HEK293 (cell line): ENCODE results near the gene GALNT13.

ENCODE experiments used
- CTCF ChIA-PET: fragments of 350-600 bp; formaldehyde crosslinking; extraction: SDS; loops from one replicate; lab custom pipeline; 2021; ENCODE audit warnings: antibody characterized with exemption; lab: Yijun Ruan, JAX
- POLR2A ChIA-PET: fragments of 300-600 bp; formaldehyde crosslinking; extraction: SDS; loops from one replicate; lab custom pipeline; 2020; ENCODE audit warnings: antibody characterized with exemption, inconsistent platforms; lab: Yijun Ruan, JAX
- H3K27ac ChIP-seq: fragments of 200-500 bp; sonication (Bioruptor generic); 2 replicates; pipeline ENCODE4 v1.5.1; 2014; ENCODE audit warnings: low read depth, low read length, control low read depth, inconsistent platforms; ENCODE audit errors: extremely low read depth
- H3K36me3 ChIP-seq, 2 experiments: fragments of 200-500 bp in 1 of 2; sonication (Bioruptor generic) in 1 of 2; 1 replicate in 1 of 2; 2 replicates in 1 of 2; pipeline ENCODE4 v1.5.1; 2014 to 2017; ENCODE audit warnings: inconsistent platforms in 2 of 2, low read length in 2 of 2; ENCODE audit not compliant: control insufficient read depth in 2 of 2, insufficient read depth in 1 of 2
- H3K4me1 ChIP-seq: fragments of 200-500 bp; sonication (Bioruptor generic); 2 replicates; pipeline ENCODE4 v1.5.1; 2014; ENCODE audit warnings: mild to moderate bottlenecking, low read length, inconsistent platforms; ENCODE audit not compliant: control insufficient read depth, insufficient read depth
- H3K4me3 ChIP-seq: 2 replicates; pipeline ENCODE4 v1.5.1; 2011; ENCODE audit warnings: low read depth, mild to moderate bottlenecking, control low read depth, low read length, moderate library complexity
- H3K9me3 ChIP-seq: fragments of 200-500 bp; sonication (Bioruptor generic); 2 replicates; pipeline ENCODE4 v1.5.1; 2014; ENCODE audit warnings: low read depth, low read length, inconsistent platforms; ENCODE audit not compliant: control insufficient read depth, insufficient read depth
- GLIS1 ChIP-seq: fragments of 450-650 bp; formaldehyde crosslinking; IDR thresholded peaks from 2 replicates; pipeline ENCODE4 v1.5.1; 2016; ENCODE audit warnings: missing biosample characterization, missing genetic modification characterization
- PRDM6 ChIP-seq: fragments of 450-650 bp; formaldehyde crosslinking; IDR thresholded peaks from 2 replicates; pipeline ENCODE4 v1.5.1; 2017; ENCODE audit warnings: missing biosample characterization, missing genetic modification characterization
- REST ChIP-seq: fragments of 450-650 bp; formaldehyde crosslinking; IDR thresholded peaks from 2 replicates; pipeline ENCODE4 v1.5.1; 2016; ENCODE audit warnings: missing biosample characterization, missing genetic modification characterization
- TRIM28 ChIP-seq: IDR thresholded peaks from 2 replicates; pipeline ENCODE4 v1.6.1; 2011; ENCODE audit warnings: low read length, control low read depth, borderline replicate concordance
- WT1 ChIP-seq: fragments of 450-650 bp; formaldehyde crosslinking; IDR thresholded peaks from 2 replicates; pipeline ENCODE4 v1.5.1; 2016; ENCODE audit warnings: missing biosample characterization, missing genetic modification characterization
- ZBTB17 ChIP-seq: fragments of 450-650 bp; formaldehyde crosslinking; IDR thresholded peaks from 2 replicates; pipeline ENCODE4 v1.5.1; 2016; ENCODE audit warnings: missing biosample characterization, missing genetic modification characterization
- ZBTB26 ChIP-seq: fragments of 450-650 bp; formaldehyde crosslinking; optimal IDR thresholded peaks from 2 replicates; pipeline ENCODE3; 2016; ENCODE audit warnings: missing biosample characterization, mild to moderate bottlenecking, missing genetic modification characterization
- ZFP3 ChIP-seq: fragments of 450-650 bp; formaldehyde crosslinking; IDR thresholded peaks from 2 replicates; pipeline ENCODE4 v1.5.1; 2016; ENCODE audit warnings: low read depth, missing biosample characterization, missing genetic modification characterization
- ZFP69B ChIP-seq: fragments of 450-650 bp; formaldehyde crosslinking; IDR thresholded peaks from 2 replicates; pipeline ENCODE4 v1.5.1; 2016; ENCODE audit warnings: missing biosample characterization, missing genetic modification characterization
- ZNF175 ChIP-seq: fragments of 450-650 bp; formaldehyde crosslinking; IDR thresholded peaks from 2 replicates; pipeline ENCODE4 v1.5.1; 2016; ENCODE audit warnings: missing biosample characterization, missing genetic modification characterization
- ZNF248 ChIP-seq: fragments of 450-650 bp; formaldehyde crosslinking; IDR thresholded peaks from 2 replicates; pipeline ENCODE4 v1.5.1; 2017; ENCODE audit warnings: missing biosample characterization, missing genetic modification characterization
- ZNF280D ChIP-seq: fragments of 450-650 bp; formaldehyde crosslinking; IDR thresholded peaks from 2 replicates; pipeline ENCODE4 v1.5.1; 2016; ENCODE audit warnings: missing biosample characterization, missing genetic modification characterization
- ZNF350 ChIP-seq: fragments of 450-650 bp; formaldehyde crosslinking; IDR thresholded peaks from 2 replicates; pipeline ENCODE4 v1.5.0; 2017; ENCODE audit warnings: missing biosample characterization, mild to moderate bottlenecking, missing genetic modification characterization
- ZNF473 ChIP-seq: fragments of 450-650 bp; formaldehyde crosslinking; IDR thresholded peaks from 2 replicates; pipeline ENCODE4 v1.5.1; 2017; ENCODE audit warnings: missing biosample characterization, missing genetic modification characterization
- ZNF549 ChIP-seq: fragments of 450-650 bp; IDR thresholded peaks from 2 replicates; pipeline ENCODE4 v1.5.1; 2018; ENCODE audit warnings: missing biosample characterization, missing genetic modification characterization, mild to moderate bottlenecking, inconsistent platforms, moderate library complexity
- ZNF558 ChIP-seq: fragments of 450-650 bp; formaldehyde crosslinking; IDR thresholded peaks from 2 replicates; pipeline ENCODE4 v1.5.1; 2016; ENCODE audit warnings: missing biosample characterization, missing genetic modification characterization
- ZNF621 ChIP-seq: fragments of 450-650 bp; formaldehyde crosslinking; IDR thresholded peaks from 2 replicates; pipeline ENCODE4 v1.5.1; 2017; ENCODE audit warnings: missing biosample characterization, missing genetic modification characterization
- ZNF624 ChIP-seq: fragments of 450-650 bp; formaldehyde crosslinking; IDR thresholded peaks from 2 replicates; pipeline ENCODE4 v1.5.1; 2017; ENCODE audit warnings: missing biosample characterization, missing genetic modification characterization
- ZNF692 ChIP-seq: fragments of 450-650 bp; formaldehyde crosslinking; IDR thresholded peaks from 2 replicates; pipeline ENCODE4 v1.5.1; 2016; ENCODE audit warnings: missing biosample characterization, missing genetic modification characterization
- ZNF777 ChIP-seq: fragments of 450-650 bp; formaldehyde crosslinking; IDR thresholded peaks from 2 replicates; pipeline ENCODE4 v1.5.1; 2017; ENCODE audit warnings: missing biosample characterization, missing genetic modification characterization, borderline replicate concordance

The GALNT13 gene

GRCh38 chr2:153939124-153939796, 67.5 kb downstream of the GALNT13 start:
- H3K9me3 ChIP-seq = no peaks in the 10 kb centered on the region
- no peaks in the 10 kb centered on the region for H3K36me3 ChIP-seq
- H3K4me1 ChIP-seq = no peaks in the 10 kb centered on the region
- TF ChIP-seq TRIM28 = 0 out of 2 replicates have a peak, but pooled peaks have one; percentile 26
- TF ChIP-seq PRDM6 (tag by site-specific recombination) = no peak
- no peak overlapping the region for H3K27ac ChIP-seq
- H3K4me3 ChIP-seq = no peak overlapping the region
- ChIA-PET CTCF (no interaction called here), POLR2A (no interaction called here)

GRCh38 chr2:153940511-153940910, 68.8 kb downstream of the GALNT13 start:
- Histone ChIP-seq H3K27ac (no peak overlapping the region), H3K4me1 (no peaks in the 10 kb centered on the region), H3K4me3 (no peak overlapping the region), H3K36me3 (no peaks in the 10 kb centered on the region), H3K9me3 (no peaks in the 10 kb centered on the region)
- no peak for TF ChIP-seq ZNF350 (tag by site-specific recombination)
- TF ChIP-seq ZNF280D = no peak
- no peak for TF ChIP-seq ZNF549 (tag by site-specific recombination)
- no peak for TF ChIP-seq ZNF777
- TF ChIP-seq ZNF473 (tag by site-specific recombination) = no peak
- TF ChIP-seq WT1 (tag by site-specific recombination) = no peak
- no peak for TF ChIP-seq ZNF248 (tag by site-specific recombination)
- no peak for TF ChIP-seq REST (tag by site-specific recombination)
- ChIA-PET POLR2A (no interaction called here), CTCF (no interaction called here)

- no peaks in the 10 kb centered on the region for H3K4me1 ChIP-seq
- CTCF ChIA-PET = no interaction called here
- no peaks in the 10 kb centered on the region for H3K36me3 ChIP-seq
- H3K9me3 ChIP-seq = no peaks in the 10 kb centered on the region
- H3K27ac ChIP-seq = no peak overlapping the region
- POLR2A ChIA-PET = no interaction called here
- H3K4me3 ChIP-seq = no peak overlapping the region
- no peak for TF ChIP-seq GLIS1
- TF ChIP-seq ZNF621 (tag by site-specific recombination) = no peak
- TF ChIP-seq ZFP3 (tag by site-specific recombination) = no peak
- TF ChIP-seq ZBTB26 (tag by site-specific recombination) = no peak
- no peak for TF ChIP-seq ZNF624 (tag by site-specific recombination)
- no peak for TF ChIP-seq ZFP69B
- TF ChIP-seq ZNF175 (tag by site-specific recombination) = no peak
- no peak for TF ChIP-seq ZNF558 (tag by site-specific recombination)
- TF ChIP-seq ZBTB17 (tag by site-specific recombination) = no peak
- TF ChIP-seq ZNF692 (tag by site-specific recombination) = no peak
Observed at GRCh38 chr2:153944800-153945199, 73.1 kb downstream of the GALNT13 start.
